ENCODE measurements around the gene HAVCR1. TPM values are rescaled to one million over a fixed set of nuclear protein-coding genes. Genes with fewer than 3 reads are reported as not detected.
"Not testable (repeated sequence)": the region's sequence is repeated elsewhere in the genome, so short reads cannot be mapped to it uniquely, and the experiment has no call there.

The HAVCR1 gene
- total and polyA plus RNA-seq, 8 donors, result 0.18 TPM; not detected in 7

GRCh38 chr5:157051604-157052245, 7.2 kb downstream of the HAVCR1 start:
- intact Hi-C loops (cut with DNase I), result no loop called here
- H3K36me3 ChIP-seq, result no peaks in the 10 kb centered on the region
- no peak for TF ChIP-seq CTCF (IDR thresholded peaks at IDR 0.05)
- no peaks in the 10 kb centered on the region for H3K4me1 ChIP-seq
- H3K4me3 ChIP-seq, result no peak overlapping the region
- WGBS, 2 donors, result 57 to 72% methylated on average over 7 of the region's 7 CpGs
- no peak overlapping the region for H3K27ac ChIP-seq
- no peaks in the 10 kb centered on the region for H3K27me3 ChIP-seq
- H3K9me3 ChIP-seq, result no peaks in the 10 kb centered on the region
- ATAC-seq, result no peak
- no peak for DNase-seq
- no peak for FAIRE-seq

GRCh38 chr5:157050050-157050449, 8.9 kb downstream of the HAVCR1 start:
- ATAC-seq (no peak), DNase-seq (no peak), FAIRE-seq (no peak)
- Histone ChIP-seq H3K27me3 (no peaks in the 10 kb centered on the region), H3K27ac (no peak overlapping the region), H3K36me3 (no peaks in the 10 kb centered on the region), H3K9me3 (no peaks in the 10 kb centered on the region), H3K4me1 (no peaks in the 10 kb centered on the region), H3K4me3 (no peak overlapping the region)
- 67 to 81% methylated on average over 5 of the region's 5 CpGs for WGBS, 2 donors
- TF ChIP-seq CTCF (IDR thresholded peaks at IDR 0.05), result no peak
- intact Hi-C loops (cut with DNase I), result no loop called here

GRCh38 chr5:157049605-157050004, 9.3 kb downstream of the HAVCR1 start:
- FAIRE-seq (no peak), ATAC-seq (no peak), DNase-seq (no peak)
- Histone ChIP-seq H3K36me3 (no peaks in the 10 kb centered on the region), H3K9me3 (no peaks in the 10 kb centered on the region), H3K27ac (no peak overlapping the region), H3K4me1 (no peaks in the 10 kb centered on the region), H3K27me3 (no peaks in the 10 kb centered on the region), H3K4me3 (no peak overlapping the region)
- TF ChIP-seq CTCF (IDR thresholded peaks at IDR 0.05), result no peak
- 28 to 31% methylated on average over 1 of the region's 1 CpG for WGBS, 2 donors
- intact Hi-C loops (cut with DNase I), result no loop called here

GRCh38 chr5:157047898-157048297, 11.0 kb downstream of the HAVCR1 start:
- Histone ChIP-seq H3K27me3 (no peaks in the 10 kb centered on the region), H3K4me1 (no peaks in the 10 kb centered on the region), H3K36me3 (no peaks in the 10 kb centered on the region), H3K9me3 (no peaks in the 10 kb centered on the region), H3K27ac (no peak overlapping the region), H3K4me3 (no peak overlapping the region)
- DNase-seq, result no peak
- WGBS, 2 donors, result 80 to 89% methylated on average over 5 of the region's 5 CpGs
- ATAC-seq, result no peak
- no peak for FAIRE-seq
- intact Hi-C loops (cut with DNase I), result no loop called here
- TF ChIP-seq CTCF (IDR thresholded peaks at IDR 0.05), result no peak

- H3K27me3 ChIP-seq; H3K9me3 ChIP-seq; DNase-seq; intact Hi-C loops (cut with DNase I); H3K4me3 ChIP-seq; H3K4me1 ChIP-seq; H3K27ac ChIP-seq; H3K36me3 ChIP-seq; ATAC-seq; FAIRE-seq: not testable (repeated sequence)
- 83 to 91% methylated on average over 4 of the region's 4 CpGs for WGBS, 2 donors
These were observed 11.9 kb downstream of the HAVCR1 start for GRCh38 chr5:157047016-157047415.
